ENCODE measurements around the gene FMNL1.

Gene FMNL1

DNA sequence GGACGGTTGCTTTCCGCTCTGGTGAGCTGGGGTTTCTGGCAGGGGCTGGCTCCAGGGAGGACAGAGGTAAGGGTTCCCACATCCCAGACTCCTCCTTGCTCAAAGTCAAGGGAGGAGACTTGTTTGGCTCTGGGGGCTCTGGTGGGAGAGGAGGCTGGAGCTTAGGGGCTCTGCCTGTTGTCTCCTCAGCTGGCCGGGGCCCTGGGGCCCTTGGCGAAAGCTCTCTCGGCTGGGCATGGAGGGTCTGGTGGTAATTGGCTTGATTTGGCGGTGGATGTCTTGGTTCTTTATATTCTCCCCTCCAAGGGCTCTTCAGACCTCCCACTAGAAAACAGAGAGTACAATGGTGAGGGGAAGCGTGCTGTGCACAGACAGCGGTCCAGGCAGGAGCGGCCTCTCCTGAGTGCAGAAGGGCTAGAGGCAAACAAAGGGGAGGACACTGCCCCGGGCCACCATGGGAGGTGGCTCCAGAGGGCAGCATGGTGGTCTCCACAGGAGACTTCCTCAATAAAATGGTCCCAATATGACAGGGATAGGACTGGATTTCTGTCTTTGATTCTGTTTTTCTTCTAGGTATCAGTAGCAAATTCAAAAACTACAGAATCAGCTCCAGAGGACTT lies 45.9 kb downstream of the FMNL1 start:
- H3K9me3 ChIP-seq (ENCODE audit: control insufficient read depth, insufficient read depth, low read length) = no peaks in the 10 kb centered on the region
- H3K36me3 ChIP-seq (ENCODE audit: control insufficient read depth, insufficient read depth, low read length) = 0 out of 2 replicates have a peak, but pooled peaks cover 11% of the 10 kb centered on the region
- H3K27me3 ChIP-seq (ENCODE audit: control insufficient read depth, insufficient read depth, low read length) = no peaks in the 10 kb centered on the region
- H3K4me1 ChIP-seq (ENCODE audit: control insufficient read depth, insufficient read depth, low read length) = 0 out of 2 replicates have a peak, but pooled peaks cover under 1% of the 10 kb centered on the region
- DNase-seq (ENCODE audit: low read depth, low spot score) = no peak
- no peak overlapping the region for H3K27ac ChIP-seq (ENCODE audit: low read length)
- H3K4me3 ChIP-seq (ENCODE audit: low read length) = no peak overlapping the region
- WGBS (ENCODE audit: insufficient coverage, insufficient read length) = no CpG with 5 or more reads among the region's 10 CpGs

GRCh38 chr17:45269912-45270311 lies 48.2 kb downstream of the FMNL1 start:
- Histone ChIP-seq H3K27ac (ENCODE audit: low read length) (no peak overlapping the region), H3K4me3 (ENCODE audit: low read length) (no peak overlapping the region), H3K27me3 (ENCODE audit: control insufficient read depth, insufficient read depth, low read length) (no peaks in the 10 kb centered on the region), H3K9me3 (ENCODE audit: control insufficient read depth, insufficient read depth, low read length) (no peaks in the 10 kb centered on the region), H3K36me3 (ENCODE audit: control insufficient read depth, insufficient read depth, low read length) (peaks cover 11% of the 10 kb centered on the region; the same call in 1 of the 2 replicates), H3K4me1 (ENCODE audit: control insufficient read depth, insufficient read depth, low read length) (no peaks in the 10 kb centered on the region)
- no CpG with 5 or more reads among the region's 7 CpGs for WGBS (ENCODE audit: insufficient coverage, insufficient read length)
- no peak for DNase-seq (ENCODE audit: low read depth, low spot score)

DNA sequence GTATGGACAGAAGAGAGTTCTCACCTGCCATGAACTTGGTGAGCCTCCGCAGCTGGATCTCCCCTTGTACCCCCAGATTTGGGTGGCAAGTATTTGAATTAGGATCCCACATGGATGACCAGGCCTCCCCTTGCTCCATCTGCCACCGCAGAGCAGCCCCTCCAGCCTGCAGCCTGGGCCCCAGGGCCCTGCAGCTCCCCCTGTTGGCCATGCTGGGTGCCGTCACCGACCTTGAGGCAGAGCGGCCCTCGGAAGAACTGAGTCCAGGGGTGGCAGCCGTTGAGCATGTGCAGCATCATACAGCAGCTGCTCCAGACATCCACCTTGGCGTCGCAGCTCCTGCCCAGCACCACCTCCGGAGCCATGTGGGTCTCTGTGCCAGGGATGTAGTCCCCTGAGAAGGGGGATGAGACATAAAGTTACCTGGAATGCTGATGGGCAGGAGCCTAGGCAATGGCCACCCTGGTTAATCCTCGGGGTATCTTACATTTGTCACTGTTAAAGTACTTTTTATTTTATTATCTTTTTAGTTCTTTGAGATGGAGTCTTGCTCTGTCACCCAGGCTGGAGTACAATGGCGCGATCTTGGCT lies 49.2 kb downstream of the FMNL1 start:
- Histone ChIP-seq H3K36me3 (ENCODE audit: control insufficient read depth, insufficient read depth, low read length) (peaks cover 11% of the 10 kb centered on the region; the same call in 1 of the 2 replicates), H3K4me1 (ENCODE audit: control insufficient read depth, insufficient read depth, low read length) (no peaks in the 10 kb centered on the region), H3K27me3 (ENCODE audit: control insufficient read depth, insufficient read depth, low read length) (no peaks in the 10 kb centered on the region), H3K27ac (ENCODE audit: low read length) (no peak overlapping the region), H3K9me3 (ENCODE audit: control insufficient read depth, insufficient read depth, low read length) (no peaks in the 10 kb centered on the region), H3K4me3 (ENCODE audit: low read length) (no peak overlapping the region)
- DNase-seq (ENCODE audit: low read depth, low spot score) = no peak
- WGBS (ENCODE audit: insufficient coverage, insufficient read length) = no CpG with 5 or more reads among the region's 13 CpGs

DNA sequence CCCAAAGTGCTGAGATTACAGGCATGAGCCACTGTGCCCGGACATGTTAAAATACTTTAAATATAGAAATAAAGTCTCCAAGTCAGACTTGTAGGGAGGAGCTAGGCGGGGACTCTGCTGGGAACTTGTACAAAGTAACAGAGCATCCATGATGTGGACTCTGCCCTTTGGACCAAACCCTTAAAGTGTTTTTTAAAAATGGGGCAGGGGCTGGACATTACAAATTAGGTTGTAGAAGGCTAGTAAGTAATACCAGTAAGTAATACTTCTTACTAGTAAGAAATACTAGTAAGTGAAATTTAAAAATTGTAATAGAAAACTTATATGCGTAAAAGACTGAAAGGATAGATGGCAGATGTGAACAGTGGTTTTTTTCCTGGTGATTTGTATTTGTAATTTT lies 49.9 kb downstream of the FMNL1 start:
- Histone ChIP-seq H3K36me3 (ENCODE audit: control insufficient read depth, insufficient read depth, low read length) (peaks cover 11% of the 10 kb centered on the region; the same call in 1 of the 2 replicates), H3K4me1 (ENCODE audit: control insufficient read depth, insufficient read depth, low read length) (no peaks in the 10 kb centered on the region), H3K9me3 (ENCODE audit: control insufficient read depth, insufficient read depth, low read length) (no peaks in the 10 kb centered on the region)

DNA sequence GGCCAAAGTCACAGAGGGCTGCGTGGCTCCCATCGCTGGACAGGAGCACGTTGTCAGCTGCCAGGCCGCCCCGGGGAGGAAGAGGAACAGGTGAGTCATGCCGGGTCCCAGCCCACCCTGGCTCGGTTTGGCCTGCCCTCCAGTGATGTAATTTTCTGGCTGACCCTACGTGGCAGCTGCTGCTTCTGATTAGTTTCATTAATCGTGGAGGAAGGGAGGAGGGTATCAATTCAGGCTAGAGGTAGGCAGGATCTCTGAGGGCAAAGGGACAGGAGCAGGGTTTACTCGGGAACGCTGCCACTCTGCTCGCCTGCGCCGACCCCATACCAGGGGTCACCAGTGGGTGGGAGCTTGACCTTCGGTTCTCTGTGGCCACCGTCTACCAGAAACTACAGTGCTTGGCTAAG lies 51.9 kb downstream of the FMNL1 start:
- no peak for DNase-seq (ENCODE audit: low read depth, low spot score)
- no CpG with 5 or more reads among the region's 16 CpGs for WGBS (ENCODE audit: insufficient coverage, insufficient read length)
- H3K4me1 ChIP-seq (ENCODE audit: control insufficient read depth, insufficient read depth, low read length) = no peaks in the 10 kb centered on the region
- H3K4me3 ChIP-seq (ENCODE audit: low read length) = no peak overlapping the region
- H3K36me3 ChIP-seq (ENCODE audit: control insufficient read depth, insufficient read depth, low read length) = peaks cover 10% of the 10 kb centered on the region; the same call in 1 of the 2 replicates
- no peaks in the 10 kb centered on the region for H3K27me3 ChIP-seq (ENCODE audit: control insufficient read depth, insufficient read depth, low read length)
- H3K27ac ChIP-seq (ENCODE audit: low read length) = no peak overlapping the region
- H3K9me3 ChIP-seq (ENCODE audit: control insufficient read depth, insufficient read depth, low read length) = no peaks in the 10 kb centered on the region

More for the DNA sequence above, 49.9 kb downstream of the FMNL1 start:
- WGBS (ENCODE audit: insufficient coverage, insufficient read length) = 100% methylated on average over 1 of the region's 3 CpGs
- no peak overlapping the region for H3K4me3 ChIP-seq (ENCODE audit: low read length)
- no peak overlapping the region for H3K27ac ChIP-seq (ENCODE audit: low read length)
- no peak for DNase-seq (ENCODE audit: low read depth, low spot score)
- H3K27me3 ChIP-seq (ENCODE audit: control insufficient read depth, insufficient read depth, low read length) = no peaks in the 10 kb centered on the region

DNA sequence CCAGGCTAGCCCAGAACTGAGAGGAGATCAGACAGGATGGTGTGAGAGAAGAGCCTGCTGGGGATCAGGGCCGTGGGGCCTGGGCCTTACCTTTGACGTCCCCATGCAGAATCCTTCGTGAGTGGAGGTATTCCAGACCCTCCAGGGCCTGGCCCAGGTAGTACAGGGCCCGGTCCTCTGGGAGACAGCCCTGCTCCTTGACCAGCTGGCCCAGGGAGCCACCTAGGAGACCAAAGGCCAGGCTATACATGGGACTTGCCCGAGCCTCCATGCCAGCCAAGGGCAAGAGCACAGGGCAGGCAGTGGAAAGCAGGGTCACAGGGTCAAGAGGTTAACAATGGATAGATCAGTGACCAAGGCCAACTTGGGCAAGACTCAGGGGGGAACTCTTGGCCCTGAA lies 52.3 kb downstream of the FMNL1 start:
- no CpG with 5 or more reads among the region's 5 CpGs for WGBS (ENCODE audit: insufficient coverage, insufficient read length)
- H3K27ac ChIP-seq (ENCODE audit: low read length) = no peak overlapping the region
- no peaks in the 10 kb centered on the region for H3K9me3 ChIP-seq (ENCODE audit: control insufficient read depth, insufficient read depth, low read length)
- peaks cover 8% of the 10 kb centered on the region; the same call in 1 of the 2 replicates for H3K36me3 ChIP-seq (ENCODE audit: control insufficient read depth, insufficient read depth, low read length)
- no peaks in the 10 kb centered on the region for H3K4me1 ChIP-seq (ENCODE audit: control insufficient read depth, insufficient read depth, low read length)
- H3K27me3 ChIP-seq (ENCODE audit: control insufficient read depth, insufficient read depth, low read length) = no peaks in the 10 kb centered on the region
- no peak for DNase-seq (ENCODE audit: low read depth, low spot score)
- H3K4me3 ChIP-seq (ENCODE audit: low read length) = no peak overlapping the region

DNA sequence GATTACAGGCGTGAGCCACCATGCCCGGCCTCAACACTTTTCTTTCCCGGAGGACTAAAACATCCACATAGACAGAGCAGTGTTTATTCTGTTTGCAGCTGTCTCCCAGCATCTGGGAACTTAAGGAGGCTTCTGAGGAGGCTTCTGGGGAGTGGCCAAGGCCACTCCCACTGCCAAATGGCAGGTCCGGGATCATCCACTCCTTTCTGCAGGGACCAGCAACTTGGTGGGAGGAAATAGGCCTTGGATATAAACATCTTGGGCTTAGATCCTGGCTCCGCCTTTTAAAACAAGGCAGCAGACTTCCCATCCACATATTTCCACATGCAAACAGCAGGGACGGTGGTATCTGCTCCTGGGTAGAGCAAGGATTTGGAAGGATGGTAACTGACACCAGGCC lies 54.3 kb downstream of the FMNL1 start:
- H3K4me1 ChIP-seq (ENCODE audit: control insufficient read depth, insufficient read depth, low read length) = no peaks in the 10 kb centered on the region
- H3K36me3 ChIP-seq (ENCODE audit: control insufficient read depth, insufficient read depth, low read length) = peaks cover 5% of the 10 kb centered on the region; the same call in 1 of the 2 replicates
- DNase-seq (ENCODE audit: low read depth, low spot score) = no peak
- no peak overlapping the region for H3K27ac ChIP-seq (ENCODE audit: low read length)
- no CpG with 5 or more reads among the region's 6 CpGs for WGBS (ENCODE audit: insufficient coverage, insufficient read length)
- no peak overlapping the region for H3K4me3 ChIP-seq (ENCODE audit: low read length)
- H3K27me3 ChIP-seq (ENCODE audit: control insufficient read depth, insufficient read depth, low read length) = no peaks in the 10 kb centered on the region
- H3K9me3 ChIP-seq (ENCODE audit: control insufficient read depth, insufficient read depth, low read length) = no peaks in the 10 kb centered on the region

- whole genome bisulfite sequencing (ENCODE audit: insufficient coverage, insufficient read length) = no CpG with 5 or more reads among the region's 16 CpGs
- no peaks in the 10 kb centered on the region for H3K4me1 ChIP-seq (ENCODE audit: control insufficient read depth, insufficient read depth, low read length)
- H3K36me3 ChIP-seq (ENCODE audit: control insufficient read depth, insufficient read depth, low read length) = peaks cover 5% of the 10 kb centered on the region; the same call in 1 of the 2 replicates
- peak; percentile 90 for DNase-seq (ENCODE audit: low read depth, low spot score)
- H3K4me3 ChIP-seq (ENCODE audit: low read length) = no peak overlapping the region
- H3K27ac ChIP-seq (ENCODE audit: low read length) = no peak overlapping the region
- no peaks in the 10 kb centered on the region for H3K9me3 ChIP-seq (ENCODE audit: control insufficient read depth, insufficient read depth, low read length)
- no peaks in the 10 kb centered on the region for H3K27me3 ChIP-seq (ENCODE audit: control insufficient read depth, insufficient read depth, low read length)
These were observed 55.6 kb downstream of the FMNL1 start for GRCh38 chr17:45277216-45277849.

DNA sequence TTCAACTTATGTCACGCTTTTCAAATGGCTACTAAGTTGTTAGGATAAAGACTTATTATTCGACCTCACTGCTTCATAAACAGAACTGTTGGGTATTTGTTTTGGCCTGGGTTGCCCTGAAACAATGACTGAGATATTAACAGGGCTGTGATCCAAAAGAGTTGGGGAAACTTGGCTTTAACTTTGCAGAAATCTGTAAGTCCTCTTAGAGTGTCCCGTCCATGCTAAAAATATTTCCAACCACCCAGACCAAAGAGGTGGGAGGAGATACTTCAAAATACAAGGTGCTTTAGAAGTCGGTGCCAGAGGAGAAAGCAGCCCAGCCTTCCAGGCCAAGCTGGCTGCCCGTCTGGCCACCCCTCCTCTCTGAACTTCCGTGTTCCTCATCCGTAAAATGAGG lies 56.3 kb downstream of the FMNL1 start:
- no peaks in the 10 kb centered on the region for H3K4me1 ChIP-seq (ENCODE audit: control insufficient read depth, insufficient read depth, low read length)
- H3K36me3 ChIP-seq (ENCODE audit: control insufficient read depth, insufficient read depth, low read length) = peaks cover 6% of the 10 kb centered on the region; the same call in 1 of the 2 replicates
- H3K4me3 ChIP-seq (ENCODE audit: low read length) = no peak overlapping the region
- H3K27ac ChIP-seq (ENCODE audit: low read length) = no peak overlapping the region
- DNase-seq (ENCODE audit: low read depth, low spot score) = no peak
- no peaks in the 10 kb centered on the region for H3K9me3 ChIP-seq (ENCODE audit: control insufficient read depth, insufficient read depth, low read length)
- no CpG with 5 or more reads among the region's 7 CpGs for WGBS (ENCODE audit: insufficient coverage, insufficient read length)
- H3K27me3 ChIP-seq (ENCODE audit: control insufficient read depth, insufficient read depth, low read length) = no peaks in the 10 kb centered on the region

DNA sequence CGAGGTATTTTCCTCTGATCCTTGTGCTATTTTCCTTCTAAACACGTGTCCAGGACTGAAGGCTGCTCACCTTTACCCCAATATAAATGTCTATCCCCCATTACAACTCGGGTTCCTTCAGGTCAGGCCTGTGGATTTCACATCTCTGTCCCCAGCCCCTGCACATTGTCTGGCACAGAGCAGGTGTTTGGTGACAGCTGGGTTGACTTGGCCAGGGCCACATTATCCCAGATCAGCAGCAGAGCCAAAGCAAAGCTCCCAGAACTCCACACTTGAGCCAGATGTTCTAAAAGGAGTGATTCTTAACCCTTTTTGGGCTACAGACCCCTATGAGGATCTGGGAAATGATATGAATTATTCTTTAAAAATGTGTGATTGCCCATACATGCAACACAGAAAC lies 58.2 kb downstream of the FMNL1 start:
- no peaks in the 10 kb centered on the region for H3K4me1 ChIP-seq (ENCODE audit: control insufficient read depth, insufficient read depth, low read length)
- no peaks in the 10 kb centered on the region for H3K9me3 ChIP-seq (ENCODE audit: control insufficient read depth, insufficient read depth, low read length)
- H3K27me3 ChIP-seq (ENCODE audit: control insufficient read depth, insufficient read depth, low read length) = no peaks in the 10 kb centered on the region
- DNase-seq (ENCODE audit: low read depth, low spot score) = no peak
- H3K27ac ChIP-seq (ENCODE audit: low read length) = no peak overlapping the region
- H3K36me3 ChIP-seq (ENCODE audit: control insufficient read depth, insufficient read depth, low read length) = peaks cover 11% of the 10 kb centered on the region
- no CpG with 5 or more reads among the region's 3 CpGs for WGBS (ENCODE audit: insufficient coverage, insufficient read length)
- no peak overlapping the region for H3K4me3 ChIP-seq (ENCODE audit: low read length)

Measured in iPS DF 6.9 (cell line).